DMS 273 (cell line): ENCODE results near the gene SPOCD1.

Experiments used
- DNase-seq: peaks from one replicate; lab custom pipeline; 2025; ENCODE audit not compliant: unreplicated experiment; lab: John Stamatoyannopoulos, UW

SPOCD1 gene

GRCh38 chr1:31801458-31801857, 14.4 kb downstream of the SPOCD1 start:
- no peak for DNase-seq

- no peak for DNase-seq
Observed at GRCh38 chr1:31800674-31800967, 15.2 kb downstream of the SPOCD1 start.

- DNase-seq: no peak
Observed at GRCh38 chr1:31799895-31800673, 15.7 kb downstream of the SPOCD1 start.

- DNase-seq: no peak
Observed at GRCh38 chr1:31799196-31799894, 16.5 kb downstream of the SPOCD1 start.

- DNase-seq: no peak
Observed at GRCh38 chr1:31798433-31799195, 17.2 kb downstream of the SPOCD1 start.

- DNase-seq: no peak
Observed at GRCh38 chr1:31798086-31798432, 17.8 kb downstream of the SPOCD1 start.

GRCh38 chr1:31797216-31797615, 18.6 kb downstream of the SPOCD1 start:
- no peak for DNase-seq

GRCh38 chr1:31796707-31797106, 19.1 kb downstream of the SPOCD1 start:
- DNase-seq: no peak

GRCh38 chr1:31795801-31796621, 19.8 kb downstream of the SPOCD1 start:
- peak; percentile 64 for DNase-seq

GRCh38 chr1:31795096-31795675, 20.6 kb downstream of the SPOCD1 start:
- no peak for DNase-seq

- DNase-seq: no peak
Observed at GRCh38 chr1:31793586-31794285, 22.1 kb downstream of the SPOCD1 start.

- no peak for DNase-seq
Observed at GRCh38 chr1:31793086-31793485, 22.7 kb downstream of the SPOCD1 start.

- DNase-seq: no peak
Observed at GRCh38 chr1:31792541-31792940, 23.3 kb downstream of the SPOCD1 start.

GRCh38 chr1:31792116-31792515, 23.7 kb downstream of the SPOCD1 start:
- no peak for DNase-seq

- no peak for DNase-seq
Observed at GRCh38 chr1:31791131-31791858, 24.5 kb downstream of the SPOCD1 start.

- DNase-seq: no peak
Observed at GRCh38 chr1:31790641-31791091, 25.2 kb downstream of the SPOCD1 start.

GRCh38 chr1:31790140-31790539, 25.7 kb downstream of the SPOCD1 start:
- DNase-seq: no peak

GRCh38 chr1:31789259-31790065, 26.4 kb downstream of the SPOCD1 start:
- DNase-seq: peak; percentile 95

- peak; percentile 90 for DNase-seq
Observed at GRCh38 chr1:31788825-31789256, 27.0 kb downstream of the SPOCD1 start.
